Pulmonary artery endothelial cell (primary cell): ENCODE results near the gene DEGS2. TPM values are rescaled to one million over a fixed set of nuclear protein-coding genes. Genes with fewer than 3 reads are reported as not detected.

Source experiments
- total RNA-seq: library from RNA; depleted of rRNA; stranded (reverse); fragments of >200 nt; gene quantifications from 2 replicates; pipeline ENCODE4 v1.2.3, GENCODE V29; 2014

Gene DEGS2
- total RNA-seq, 1 donor from 2014 or later, result 1.1 TPM

Other genes starting within 250 kb of the DEGS2 start
- gene EVL, start 94.2 kb downstream of the DEGS2 start, total RNA-seq, result 10.5 and 14.0 TPM in 2 replicates
- gene YY1, start 79.5 kb upstream of the DEGS2 start, total RNA-seq, result 56.3 and 65.0 TPM in 2 replicates
- gene SLC25A29, start 146.8 kb upstream of the DEGS2 start, total RNA-seq, result 36.1 and 52.6 TPM in 2 replicates
- gene SLC25A47, start 163.7 kb upstream of the DEGS2 start, total RNA-seq, result 0.04 TPM in 1 of 2 replicates, not detected in the other
- 20.8 and 21.7 TPM in 2 replicates for gene WDR25, start 216.8 kb upstream of the DEGS2 start, total RNA-seq